ENCODE measurements around the gene ASIP.
"Not testable (repeated sequence)": the region's sequence is repeated elsewhere in the genome, so short reads cannot be mapped to it uniquely, and the experiment has no call there.

Gene ASIP

DNA sequence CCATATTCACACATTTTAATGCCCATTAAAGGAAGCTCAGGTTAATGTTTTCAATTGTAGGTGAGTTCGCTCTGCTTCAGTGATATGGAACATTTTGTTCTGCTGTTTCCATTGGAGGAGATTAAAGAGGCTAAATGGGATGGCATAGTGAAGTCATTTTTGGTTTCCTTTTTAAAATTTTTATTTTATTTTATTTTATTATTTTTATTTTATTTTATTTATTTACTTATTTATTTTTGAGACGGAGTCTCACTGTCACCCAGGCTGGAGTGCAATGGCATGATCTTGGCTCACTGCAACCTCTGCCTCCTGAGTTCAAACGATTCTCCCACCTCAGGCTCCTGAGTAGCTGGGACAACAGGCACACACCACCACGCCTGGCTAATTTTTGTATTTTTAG is 792 bp downstream of the ASIP start:
- DNase-seq (ENCODE audit: extremely low read depth in 1 of 2, low read depth in 1 of 2) = not testable (repeated sequence)

DNA sequence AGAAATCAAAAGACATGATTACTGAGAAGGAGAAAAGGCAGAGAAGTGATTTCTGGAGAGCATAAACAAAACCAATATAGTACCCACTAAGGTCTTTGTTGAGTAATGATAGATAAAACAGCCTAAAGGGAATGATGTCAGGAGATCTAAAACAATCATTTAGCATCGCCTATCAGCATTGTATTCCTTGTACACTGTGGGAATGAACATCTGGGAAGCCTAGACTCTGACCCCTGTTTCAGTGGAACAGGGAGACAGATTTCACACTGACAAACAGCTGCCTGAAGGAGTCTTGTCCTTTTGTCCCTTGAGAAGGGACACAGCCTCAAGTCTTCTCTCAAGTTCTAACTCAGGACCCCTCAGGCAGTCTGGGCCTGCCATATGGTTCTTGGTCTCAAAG is 1.7 kb downstream of the ASIP start:
- no peak for DNase-seq (ENCODE audit: extremely low read depth in 1 of 2, low read depth in 1 of 2)

- DNase-seq (ENCODE audit: extremely low read depth in 1 of 2, low read depth in 1 of 2) = no peak
Observed at GRCh38 chr20:34243377-34243776, 2.2 kb downstream of the ASIP start.

GRCh38 chr20:34246126-34246626 is 5.0 kb downstream of the ASIP start:
- no peak for DNase-seq (ENCODE audit: extremely low read depth in 1 of 2, low read depth in 1 of 2)

DNA sequence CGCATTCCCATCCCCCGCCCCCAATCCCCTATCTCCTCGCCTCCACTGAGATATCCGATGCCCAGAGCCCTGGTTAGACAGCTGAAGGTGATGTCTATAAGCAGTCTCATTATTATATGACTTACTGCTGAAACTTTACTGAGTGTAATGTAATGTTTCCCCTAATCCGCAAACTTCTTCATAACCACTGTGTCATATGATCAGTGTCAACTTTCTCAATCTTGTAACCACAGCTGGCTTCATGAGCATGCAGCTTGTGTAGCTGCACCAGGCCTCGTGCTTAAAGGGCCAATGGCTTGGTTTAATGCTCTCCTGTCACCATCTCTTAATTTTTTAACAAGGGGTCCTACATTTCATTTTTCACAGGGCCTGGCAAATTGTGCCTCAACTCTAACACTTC is 8.1 kb downstream of the ASIP start:
- DNase-seq (ENCODE audit: extremely low read depth in 1 of 2, low read depth in 1 of 2) = no peak

DNA sequence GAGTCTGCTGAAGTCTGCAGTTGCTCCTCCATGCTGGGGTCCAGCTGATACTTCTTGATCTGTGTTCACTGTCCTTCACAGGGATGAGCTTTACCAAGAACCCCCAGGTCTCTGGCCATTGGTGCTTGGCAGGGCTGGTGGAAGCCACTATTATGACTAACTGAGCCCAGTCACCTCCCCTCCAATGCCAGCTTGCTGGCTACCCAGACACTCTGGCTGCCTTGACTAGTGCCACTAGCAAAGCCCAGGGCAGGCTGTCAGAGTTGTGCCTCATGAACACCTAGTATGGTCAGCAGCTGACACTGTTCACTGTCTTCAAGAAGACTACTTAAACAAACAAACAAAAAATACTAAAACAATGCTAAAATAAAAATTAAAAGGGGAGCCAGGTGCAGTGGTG is 8.8 kb downstream of the ASIP start:
- no peak for DNase-seq (ENCODE audit: extremely low read depth in 1 of 2, low read depth in 1 of 2)

GRCh38 chr20:34251619-34252018 is 10.4 kb downstream of the ASIP start:
- DNase-seq (ENCODE audit: extremely low read depth in 1 of 2, low read depth in 1 of 2) = no peak

GRCh38 chr20:34252431-34253086 is 11.3 kb downstream of the ASIP start:
- not testable (repeated sequence) for DNase-seq (ENCODE audit: extremely low read depth in 1 of 2, low read depth in 1 of 2)

DNA sequence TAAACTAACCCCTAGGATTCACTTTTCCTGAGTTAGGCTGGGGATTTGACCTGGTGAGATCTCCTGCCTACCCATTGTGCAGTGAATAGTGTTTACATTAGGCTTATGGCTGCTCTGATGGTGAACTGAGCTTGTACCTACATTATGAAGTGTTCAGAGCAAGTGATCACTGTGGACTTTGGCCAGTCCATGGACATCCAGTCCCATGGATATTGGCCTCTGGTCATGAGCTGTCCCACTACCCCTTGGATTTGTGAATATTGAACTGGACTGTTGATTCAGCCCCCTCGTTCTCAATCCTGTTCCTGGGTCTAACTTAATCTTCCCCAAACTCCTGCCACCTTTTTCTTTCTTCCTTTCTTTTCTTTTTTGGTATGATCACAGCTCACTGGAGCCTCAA is 13.8 kb downstream of the ASIP start:
- no peak for DNase-seq (ENCODE audit: extremely low read depth in 1 of 2, low read depth in 1 of 2)

GRCh38 chr20:34256629-34257124 is 15.5 kb downstream of the ASIP start:
- no peak for DNase-seq (ENCODE audit: extremely low read depth in 1 of 2, low read depth in 1 of 2)

DNA sequence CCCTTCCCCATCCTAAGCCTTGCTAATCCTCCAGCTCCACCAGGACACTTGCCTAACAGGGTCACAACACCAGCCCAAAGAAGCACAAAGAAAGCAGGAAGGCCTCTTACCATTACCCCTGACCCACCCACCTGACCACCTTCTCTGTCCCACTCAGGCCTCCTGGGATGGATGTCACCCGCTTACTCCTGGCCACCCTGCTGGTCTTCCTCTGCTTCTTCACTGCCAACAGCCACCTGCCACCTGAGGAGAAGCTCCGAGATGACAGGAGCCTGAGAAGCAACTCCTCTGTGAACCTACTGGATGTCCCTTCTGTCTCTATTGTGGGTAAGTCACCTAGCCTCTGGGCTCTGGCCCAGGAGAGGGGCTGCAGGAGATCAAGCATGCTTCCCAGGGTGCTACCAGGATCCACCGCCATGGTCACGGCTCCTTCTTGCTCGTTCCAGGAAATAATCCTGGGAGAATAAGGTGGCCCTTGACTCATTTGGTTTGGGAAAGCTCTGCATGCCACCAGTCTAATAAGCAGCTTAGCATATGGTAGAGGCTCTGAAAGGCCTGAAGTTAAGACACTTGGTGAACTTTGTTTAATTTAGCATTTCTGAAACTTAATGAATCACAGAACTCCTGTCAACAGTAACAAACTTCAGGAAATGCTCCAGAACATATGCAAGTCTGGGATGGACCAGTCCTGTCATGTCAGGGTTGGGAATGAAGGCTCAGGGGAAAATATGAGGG is 19.2 kb downstream of the ASIP start:
- no peak for DNase-seq (ENCODE audit: extremely low read depth in 1 of 2, low read depth in 1 of 2)

GRCh38 chr20:34262488-34263288 is 21.5 kb downstream of the ASIP start:
- no peak for DNase-seq (ENCODE audit: extremely low read depth in 1 of 2, low read depth in 1 of 2)

DNA sequence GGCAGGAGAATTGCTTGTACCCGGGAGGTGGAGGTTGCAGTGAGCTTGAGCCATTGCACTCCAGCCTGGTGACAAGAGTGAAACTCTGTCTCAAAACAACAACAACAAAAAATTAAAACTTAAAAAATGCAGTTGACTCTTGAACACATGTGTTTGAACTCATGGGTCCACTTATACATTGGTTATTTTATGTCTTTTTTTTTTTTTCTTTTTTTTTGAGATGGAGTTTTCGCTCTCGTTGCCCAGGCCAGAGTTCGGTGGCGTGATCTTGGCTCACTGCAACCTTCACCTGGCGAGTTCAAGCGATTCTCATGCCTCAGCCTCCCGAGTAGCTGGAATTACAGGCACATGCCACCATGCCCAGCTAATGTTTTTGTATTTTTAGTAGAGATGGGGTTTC is 22.2 kb downstream of the ASIP start:
- DNase-seq (ENCODE audit: extremely low read depth in 1 of 2, low read depth in 1 of 2) = not testable (repeated sequence)

GRCh38 chr20:34264141-34264540 is 22.9 kb downstream of the ASIP start:
- no peak for DNase-seq (ENCODE audit: extremely low read depth in 1 of 2, low read depth in 1 of 2)

DNA sequence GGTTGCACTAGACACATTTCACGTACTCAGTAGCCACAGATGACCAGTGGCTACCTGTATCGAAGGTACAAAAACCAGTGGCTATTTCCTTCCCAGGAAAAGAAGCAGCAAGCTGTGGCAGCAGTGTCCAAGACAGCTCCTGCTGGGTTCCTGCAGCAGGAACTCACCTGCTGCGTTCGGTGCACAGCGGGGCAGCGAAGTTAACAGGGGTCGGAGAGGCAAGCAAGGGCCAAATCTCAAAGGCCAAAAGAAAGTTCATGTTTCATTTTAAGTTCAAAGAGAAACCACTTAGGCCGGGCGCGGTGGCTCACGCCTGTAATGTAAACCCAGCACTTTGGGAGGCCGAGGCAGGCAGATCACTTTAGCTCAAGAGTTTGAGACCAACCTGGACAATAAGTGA is 26.9 kb downstream of the ASIP start:
- no peak for DNase-seq (ENCODE audit: extremely low read depth in 1 of 2, low read depth in 1 of 2)

GRCh38 chr20:34268851-34269636 is 27.8 kb downstream of the ASIP start:
- no peak for DNase-seq (ENCODE audit: extremely low read depth in 1 of 2, low read depth in 1 of 2)

DNA sequence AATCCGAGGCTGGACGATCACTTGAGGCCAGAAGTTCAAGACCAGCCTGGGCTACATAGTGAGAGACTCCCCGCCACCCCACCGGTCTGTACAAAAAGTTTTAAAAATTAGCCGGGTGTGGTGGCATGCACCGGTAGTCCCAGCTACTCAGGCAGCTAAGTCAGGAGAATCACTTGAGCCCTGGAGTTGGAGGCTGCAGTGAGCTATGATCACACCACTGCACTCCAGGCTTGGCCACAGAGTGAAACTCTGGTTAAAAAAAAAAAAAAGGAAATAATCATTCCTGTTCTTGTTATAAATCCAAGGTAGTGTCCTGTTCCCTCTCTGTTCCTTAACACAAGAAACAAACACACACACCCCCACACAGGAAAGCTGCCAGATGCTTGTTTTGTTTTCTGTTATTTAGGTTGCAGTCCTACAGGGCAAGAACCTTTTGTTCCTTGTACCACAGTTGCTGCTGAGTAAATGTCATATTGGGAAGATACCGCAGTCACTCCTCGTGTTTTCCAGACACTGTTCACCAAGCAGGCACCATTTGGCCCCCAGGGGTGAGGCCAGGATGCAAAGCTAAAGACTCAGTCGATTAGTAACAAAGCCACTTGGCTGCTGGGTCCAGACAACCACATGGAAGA is 28.9 kb downstream of the ASIP start:
- DNase-seq (ENCODE audit: extremely low read depth in 1 of 2, low read depth in 1 of 2) = no peak

- DNase-seq (ENCODE audit: extremely low read depth in 1 of 2, low read depth in 1 of 2) = no peak
Observed at GRCh38 chr20:34271956-34272355, 30.7 kb downstream of the ASIP start.

GRCh38 chr20:34274694-34275093 is 33.5 kb downstream of the ASIP start:
- no peak for DNase-seq (ENCODE audit: extremely low read depth in 1 of 2, low read depth in 1 of 2)

DNA sequence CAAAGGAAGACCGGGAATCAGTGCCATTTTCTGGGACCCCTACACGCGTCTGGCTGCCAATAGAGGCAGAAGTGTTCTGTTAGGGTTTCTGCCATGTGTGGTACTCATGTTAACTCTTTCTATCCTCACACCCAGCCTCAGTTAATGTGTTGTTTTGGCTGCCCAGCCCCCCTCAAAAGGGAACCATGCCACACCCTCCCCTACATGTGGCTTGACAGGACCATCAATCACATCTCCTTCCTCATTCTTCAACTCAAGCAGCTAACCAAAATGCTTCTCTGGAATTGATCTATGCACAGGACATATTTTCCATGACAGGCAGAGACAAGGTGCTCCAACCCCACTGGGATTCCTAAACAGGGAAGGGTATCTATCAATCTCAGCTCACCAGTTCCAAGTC is 40.0 kb downstream of the ASIP start:
- DNase-seq (ENCODE audit: extremely low read depth in 1 of 2, low read depth in 1 of 2) = no peak

Data from activated CD8-positive, alpha-beta memory T cell treated with anti-CD3 and anti-CD28 coated beads for 1 hour (primary cell).